HepG2 (cell line): ENCODE measurements around the gene CD69. TPM values are rescaled to one million over a fixed set of nuclear protein-coding genes. Genes with fewer than 3 reads are reported as not detected.

Experiments
- ATAC-seq: fragments of 200-7000 bp; cut with Tn5 transposase; 3 replicates; pipeline ENCODE4 v1.9.1; 2020; ENCODE audit warnings: mild to moderate bottlenecking, moderate library complexity
- BruUV-seq: library from RNA; stranded (reverse); fragments of 400-500 nt; replicated peaks from 2 replicates; lab custom pipeline; 2021; lab: Mats Ljungman, UMichigan
- CTCF ChIA-PET: fragments of 300-600 bp; formaldehyde crosslinking; extraction: SDS; loops from one replicate; lab custom pipeline; 2021; ENCODE audit warnings: low total read pairs, inconsistent platforms, low intra/inter-chr PET ratio; lab: Yijun Ruan, JAX
- POLR2A ChIA-PET: fragments of 350-600 bp; sonication (Branson Sonifier 250); formaldehyde crosslinking; loops from one replicate; lab custom pipeline; 2020; ENCODE audit warnings: antibody characterized with exemption, inconsistent platforms; lab: Yijun Ruan, JAX
- DNase-seq: peaks from one replicate; pipeline ENCODE4 v3.0.0-alpha.2; 2015; ENCODE audit warnings: low spot score
- FAIRE-seq: peaks from 3 replicates; lab custom pipeline; 2011; peaks lifted over from hg19 to GRCh38; lab: Jason Lieb, UNC
- H2AFZ ChIP-seq: one replicate; pipeline ENCODE4 v1.6.1; 2011; ENCODE audit warnings: low read length, inconsistent platforms
- H3K27ac ChIP-seq: fragments of 300-600 bp; 3 replicates; pipeline ENCODE4 v1.8.0; 2011; ENCODE audit warnings: mixed run types, mild to moderate bottlenecking, mixed read lengths, low read length, inconsistent platforms; ENCODE audit not compliant: insufficient read depth; ENCODE audit errors: extremely low read length
- H3K27me3 ChIP-seq, 2 experiments: fragments of 200-600 bp in 1 of 2; 2 replicates in 1 of 2; 3 replicates in 1 of 2; pipeline versions ENCODE4 v1.6.0 to v1.8.0; 2011; ENCODE audit warnings: low read length in 2 of 2, mild to moderate bottlenecking in 2 of 2, moderate library complexity in 2 of 2, inconsistent platforms in 1 of 2; ENCODE audit not compliant: insufficient read depth in 2 of 2, control insufficient read depth in 1 of 2
- H3K36me3 ChIP-seq, 2 experiments: fragments of 200-600 bp in 1 of 2; replicated peaks in 1 of 2; 2 replicates in 1 of 2; 3 replicates in 1 of 2; pipeline versions ENCODE4 v1.5.1 to v1.8.0; 2011; ENCODE audit warnings: low read length in 2 of 2, inconsistent platforms in 1 of 2; ENCODE audit not compliant: insufficient read depth in 2 of 2, control insufficient read depth in 1 of 2
- H3K4me1 ChIP-seq: 2 replicates; pipeline ENCODE4 v1.5.1; 2012; ENCODE audit warnings: low read length, inconsistent platforms; ENCODE audit not compliant: insufficient read depth
- H3K4me2 ChIP-seq: 2 replicates; pipeline ENCODE4 v1.6.0; 2011; ENCODE audit warnings: low read depth, low read length, inconsistent platforms
- H3K4me3 ChIP-seq, 3 experiments: fragments of 200-600 bp in 1 of 3; sonication (generic), shearing (Covaris generic) in 1 of 3; replicated peaks in 1 of 3; 2 replicates each; pipeline ENCODE4 v1.5.1; 2011 to 2016; ENCODE audit warnings: low read length in 3 of 3, inconsistent platforms in 2 of 3, low read depth in 2 of 3, mild to moderate bottlenecking in 2 of 3, control low read depth in 1 of 3, mixed read lengths in 1 of 3; ENCODE audit not compliant: insufficient read depth in 1 of 3
- H3K79me2 ChIP-seq: one replicate; pipeline ENCODE4 v1.6.1; 2011; ENCODE audit warnings: low read length, inconsistent platforms; ENCODE audit not compliant: insufficient read depth
- H3K9ac ChIP-seq: 2 replicates; pipeline ENCODE4 v1.6.0; 2011; ENCODE audit warnings: mild to moderate bottlenecking, low read depth, low read length, inconsistent platforms; ENCODE audit not compliant: insufficient read depth
- H3K9me3 ChIP-seq: 2 replicates; pipeline ENCODE4 v1.5.1; 2012; ENCODE audit warnings: mild to moderate bottlenecking, low read length
- H4K20me1 ChIP-seq: 2 replicates; pipeline ENCODE4 v1.6.0; 2011; ENCODE audit warnings: inconsistent platforms, mild to moderate bottlenecking, low read length, moderate library complexity; ENCODE audit not compliant: insufficient read depth
- KDM5A ChIP-seq: fragments of 200-600 bp; sonication (generic); IDR thresholded peaks from 2 replicates; pipeline ENCODE4 v1.7.0; 2018; ENCODE audit warnings: antibody characterized with exemption, mild to moderate bottlenecking, low read length, borderline replicate concordance
- KLF16 ChIP-seq, 2 experiments: sonication (generic) in 1 of 2; formaldehyde crosslinking in 1 of 2; IDR thresholded peaks; 2 replicates each; pipeline versions ENCODE4 v1.6.1 to v1.8.0; 2016 to 2023; ENCODE audit warnings: missing genetic modification reagents in 2 of 2, missing compliant biosample characterization in 1 of 2
- MATR3 ChIP-seq: sonication (generic); formaldehyde crosslinking; IDR thresholded peaks from 2 replicates; pipeline ENCODE4 v1.4.0; 2020; ENCODE audit warnings: missing genetic modification reagents
- RELA ChIP-seq: sonication (generic); formaldehyde crosslinking; IDR thresholded peaks from 2 replicates; pipeline ENCODE4 v1.4.0; 2020; ENCODE audit warnings: missing genetic modification reagents
- ZNF710 ChIP-seq: sonication (generic); formaldehyde crosslinking; IDR thresholded peaks from 2 replicates; pipeline ENCODE4 v1.5.0; 2020; ENCODE audit warnings: mild to moderate bottlenecking, missing genetic modification reagents, borderline replicate concordance
- WGBS: methylation state at CpG from one replicate; pipeline ENCODE4 v1.1.6; 2017; ENCODE audit warnings: low lambda C conversion rate; 5-methylcytosine and 5-hydroxymethylcytosine counted together
- in situ Hi-C: cut with HindIII; loops from 2 replicates; pipeline ENCODE4 v1.10.0; 2017; ENCODE audit warnings: low pct_unique_long_range_greater_than_20kb; ENCODE audit not compliant: extremely low pct_ligation_motif_present
- intact Hi-C: fragments of 100-400 bp; cut with micrococcal nuclease; formaldehyde crosslinking; loops from one replicate; pipeline ENCODE4 v1.10.0; 2022; ENCODE audit not compliant: unreplicated experiment
- polyA plus RNA-seq, 8 experiments: library from polyadenylated mRNA; depleted of rRNA in 3 of 8; stranded (reverse) in 7 of 8; unstranded in 1 of 8; fragments of >200 nt; fragmentation: Illumina TruSeq in 4 of 8; extraction: Trizol in 4 of 8; gene quantifications; 2 replicates each; pipeline versions ENCODE4 v1.2.1 to v1.2.3, GENCODE V29; 2011 to 2016; ENCODE audit warnings: low read depth in 4 of 8, missing spikeins in 1 of 8, mixed read lengths in 1 of 8; ENCODE audit not compliant: insufficient read depth in 1 of 8
- total RNA-seq, 5 experiments: library from RNA; depleted of rRNA; stranded (reverse); fragments of >200 nt; fragmentation: Illumina TruSeq; extraction: Trizol; gene quantifications; 2 replicates each; pipeline ENCODE4 v1.2.3, GENCODE V29; 2016; ENCODE audit warnings: low read depth in 1 of 5
- TF ChIP-seq, protein P1 (sequence below): sonication (generic); formaldehyde crosslinking; IDR thresholded peaks from 2 replicates; pipeline ENCODE4 v1.9.0; 2021; ENCODE audit warnings: mild to moderate bottlenecking, missing genetic modification reagents
- TF ChIP-seq, protein P2 (sequence below): sonication (generic); formaldehyde crosslinking; IDR thresholded peaks from 2 replicates; pipeline ENCODE4 v1.5.1; 2020; ENCODE audit warnings: missing genetic modification reagents, mild to moderate bottlenecking, borderline replicate concordance

The CD69 gene
- total and polyA plus RNA-seq, 2 of the 13 experiments (the other 11 are each of a cell fraction or from before 2014, with no cell fraction given) = not detected

DNA sequence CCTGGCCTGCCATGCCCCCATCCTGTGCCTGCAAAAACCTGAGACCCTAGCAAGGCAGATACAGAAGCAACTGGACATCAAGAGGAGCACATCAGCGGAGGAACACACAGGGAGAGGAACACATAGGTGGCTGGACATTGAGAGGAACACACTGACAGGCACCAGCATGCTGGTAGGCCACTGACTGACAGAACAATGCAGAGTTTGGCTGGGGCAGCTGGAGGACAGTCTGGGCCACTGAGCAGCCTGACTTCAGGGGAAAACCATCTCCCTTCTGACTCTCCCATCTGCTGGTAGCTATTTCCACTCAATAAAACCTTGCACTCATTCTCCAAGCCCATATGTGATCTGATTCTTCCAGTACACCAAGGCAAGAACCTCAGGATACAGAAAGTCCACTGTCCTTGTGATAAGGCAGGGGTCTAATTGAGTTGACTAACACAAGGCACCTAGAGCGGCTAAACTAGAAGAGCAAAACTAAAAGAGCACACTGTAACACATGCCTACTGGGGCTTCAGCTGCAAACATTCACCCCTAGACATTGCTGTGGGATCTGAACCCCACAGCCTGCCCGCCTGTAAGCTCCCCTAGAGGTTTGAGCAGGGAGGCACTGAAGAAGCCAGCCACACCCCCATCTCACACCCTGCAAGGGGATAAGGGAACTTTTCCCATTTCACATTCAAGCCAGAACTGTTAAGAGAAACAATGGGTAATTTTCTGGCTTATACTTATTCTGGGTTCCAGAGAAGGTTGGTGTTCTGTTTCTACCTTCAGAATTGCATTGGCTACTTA, 49.9 kb downstream of the CD69 start:
- 41% methylated on average over 3 of the region's 3 CpGs for WGBS
- TF ChIP-seq, protein P1, sequence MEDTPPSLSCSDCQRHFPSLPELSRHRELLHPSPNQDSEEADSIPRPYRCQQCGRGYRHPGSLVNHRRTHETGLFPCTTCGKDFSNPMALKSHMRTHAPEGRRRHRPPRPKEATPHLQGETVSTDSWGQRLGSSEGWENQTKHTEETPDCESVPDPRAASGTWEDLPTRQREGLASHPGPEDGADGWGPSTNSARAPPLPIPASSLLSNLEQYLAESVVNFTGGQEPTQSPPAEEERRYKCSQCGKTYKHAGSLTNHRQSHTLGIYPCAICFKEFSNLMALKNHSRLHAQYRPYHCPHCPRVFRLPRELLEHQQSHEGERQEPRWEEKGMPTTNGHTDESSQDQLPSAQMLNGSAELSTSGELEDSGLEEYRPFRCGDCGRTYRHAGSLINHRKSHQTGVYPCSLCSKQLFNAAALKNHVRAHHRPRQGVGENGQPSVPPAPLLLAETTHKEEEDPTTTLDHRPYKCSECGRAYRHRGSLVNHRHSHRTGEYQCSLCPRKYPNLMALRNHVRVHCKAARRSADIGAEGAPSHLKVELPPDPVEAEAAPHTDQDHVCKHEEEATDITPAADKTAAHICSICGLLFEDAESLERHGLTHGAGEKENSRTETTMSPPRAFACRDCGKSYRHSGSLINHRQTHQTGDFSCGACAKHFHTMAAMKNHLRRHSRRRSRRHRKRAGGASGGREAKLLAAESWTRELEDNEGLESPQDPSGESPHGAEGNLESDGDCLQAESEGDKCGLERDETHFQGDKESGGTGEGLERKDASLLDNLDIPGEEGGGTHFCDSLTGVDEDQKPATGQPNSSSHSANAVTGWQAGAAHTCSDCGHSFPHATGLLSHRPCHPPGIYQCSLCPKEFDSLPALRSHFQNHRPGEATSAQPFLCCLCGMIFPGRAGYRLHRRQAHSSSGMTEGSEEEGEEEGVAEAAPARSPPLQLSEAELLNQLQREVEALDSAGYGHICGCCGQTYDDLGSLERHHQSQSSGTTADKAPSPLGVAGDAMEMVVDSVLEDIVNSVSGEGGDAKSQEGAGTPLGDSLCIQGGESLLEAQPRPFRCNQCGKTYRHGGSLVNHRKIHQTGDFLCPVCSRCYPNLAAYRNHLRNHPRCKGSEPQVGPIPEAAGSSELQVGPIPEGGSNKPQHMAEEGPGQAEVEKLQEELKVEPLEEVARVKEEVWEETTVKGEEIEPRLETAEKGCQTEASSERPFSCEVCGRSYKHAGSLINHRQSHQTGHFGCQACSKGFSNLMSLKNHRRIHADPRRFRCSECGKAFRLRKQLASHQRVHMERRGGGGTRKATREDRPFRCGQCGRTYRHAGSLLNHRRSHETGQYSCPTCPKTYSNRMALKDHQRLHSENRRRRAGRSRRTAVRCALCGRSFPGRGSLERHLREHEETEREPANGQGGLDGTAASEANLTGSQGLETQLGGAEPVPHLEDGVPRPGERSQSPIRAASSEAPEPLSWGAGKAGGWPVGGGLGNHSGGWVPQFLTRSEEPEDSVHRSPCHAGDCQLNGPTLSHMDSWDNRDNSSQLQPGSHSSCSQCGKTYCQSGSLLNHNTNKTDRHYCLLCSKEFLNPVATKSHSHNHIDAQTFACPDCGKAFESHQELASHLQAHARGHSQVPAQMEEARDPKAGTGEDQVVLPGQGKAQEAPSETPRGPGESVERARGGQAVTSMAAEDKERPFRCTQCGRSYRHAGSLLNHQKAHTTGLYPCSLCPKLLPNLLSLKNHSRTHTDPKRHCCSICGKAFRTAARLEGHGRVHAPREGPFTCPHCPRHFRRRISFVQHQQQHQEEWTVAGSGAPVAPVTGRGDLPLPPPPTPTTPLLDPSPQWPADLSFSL (CRISPR knock-in tag) = no peak
- no peak for TF ChIP-seq RELA (CRISPR knock-in tag)
- no peak for TF ChIP-seq KDM5A
- no peak for TF ChIP-seq ZNF710
- no peak for TF ChIP-seq KLF16 (CRISPR knock-in tag; IDR thresholded peaks at IDR 0.05)
- TF ChIP-seq, protein P2, sequence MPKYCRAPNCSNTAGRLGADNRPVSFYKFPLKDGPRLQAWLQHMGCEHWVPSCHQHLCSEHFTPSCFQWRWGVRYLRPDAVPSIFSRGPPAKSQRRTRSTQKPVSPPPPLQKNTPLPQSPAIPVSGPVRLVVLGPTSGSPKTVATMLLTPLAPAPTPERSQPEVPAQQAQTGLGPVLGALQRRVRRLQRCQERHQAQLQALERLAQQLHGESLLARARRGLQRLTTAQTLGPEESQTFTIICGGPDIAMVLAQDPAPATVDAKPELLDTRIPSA (CRISPR knock-in tag) = no peak
- no peak for TF ChIP-seq MATR3 (CRISPR knock-in tag)
- no peaks in the 10 kb centered on the region for H3K79me2 ChIP-seq
- ATAC-seq (no peak), FAIRE-seq (no peak), DNase-seq (no peak)
- no peaks in the 10 kb centered on the region for H4K20me1 ChIP-seq
- no peak overlapping the region for H3K4me3 ChIP-seq
- ChIA-PET CTCF (no interaction called here), POLR2A (no interaction called here)
- H3K4me2 ChIP-seq = no peak overlapping the region
- H3K27me3 ChIP-seq = peaks cover 2 to 12% of the 10 kb centered on the region in 2 experiments; a peak in 3 of 5 replicates
- BruUV-seq = no TSS peak
- peaks cover 13% of the 10 kb centered on the region; the same call in 1 of the 2 replicates for H3K4me1 ChIP-seq
- no peaks in the 10 kb centered on the region for H3K36me3 ChIP-seq
- in situ Hi-C loops = no loop called here
- no peak overlapping the region for H2AFZ ChIP-seq
- no peaks in the 10 kb centered on the region for H3K9me3 ChIP-seq
- intact Hi-C loops = no loop called here
- H3K9ac ChIP-seq = no peak overlapping the region
- no peak overlapping the region for H3K27ac ChIP-seq
